Hepatocyte (in vitro differentiated cells): ENCODE data around the gene PARP1.

ENCODE experiments used
- EZH2 ChIP-seq: fragments of 200-600 bp; sonication (generic); IDR thresholded peaks from 2 replicates; pipeline ENCODE4 v1.6.1; 2016; ENCODE audit warnings: antibody characterized with exemption, mild to moderate bottlenecking, borderline replicate concordance
- EZH2phosphoT487 ChIP-seq: fragments of 200-600 bp; sonication (generic); IDR thresholded peaks from one replicate; pipeline ENCODE4 v1.6.1; 2018; ENCODE audit warnings: antibody characterized with exemption, mild to moderate bottlenecking, low read depth, moderate library complexity; ENCODE audit not compliant: unreplicated experiment, severe bottlenecking
- TF ChIP-seq, protein P1 (sequence below): fragments of 200-600 bp; sonication (generic); IDR thresholded peaks from 2 replicates; pipeline ENCODE4 v1.5.1; 2016; ENCODE audit warnings: antibody characterized with exemption, mild to moderate bottlenecking; ENCODE audit not compliant: poor library complexity

DNA sequence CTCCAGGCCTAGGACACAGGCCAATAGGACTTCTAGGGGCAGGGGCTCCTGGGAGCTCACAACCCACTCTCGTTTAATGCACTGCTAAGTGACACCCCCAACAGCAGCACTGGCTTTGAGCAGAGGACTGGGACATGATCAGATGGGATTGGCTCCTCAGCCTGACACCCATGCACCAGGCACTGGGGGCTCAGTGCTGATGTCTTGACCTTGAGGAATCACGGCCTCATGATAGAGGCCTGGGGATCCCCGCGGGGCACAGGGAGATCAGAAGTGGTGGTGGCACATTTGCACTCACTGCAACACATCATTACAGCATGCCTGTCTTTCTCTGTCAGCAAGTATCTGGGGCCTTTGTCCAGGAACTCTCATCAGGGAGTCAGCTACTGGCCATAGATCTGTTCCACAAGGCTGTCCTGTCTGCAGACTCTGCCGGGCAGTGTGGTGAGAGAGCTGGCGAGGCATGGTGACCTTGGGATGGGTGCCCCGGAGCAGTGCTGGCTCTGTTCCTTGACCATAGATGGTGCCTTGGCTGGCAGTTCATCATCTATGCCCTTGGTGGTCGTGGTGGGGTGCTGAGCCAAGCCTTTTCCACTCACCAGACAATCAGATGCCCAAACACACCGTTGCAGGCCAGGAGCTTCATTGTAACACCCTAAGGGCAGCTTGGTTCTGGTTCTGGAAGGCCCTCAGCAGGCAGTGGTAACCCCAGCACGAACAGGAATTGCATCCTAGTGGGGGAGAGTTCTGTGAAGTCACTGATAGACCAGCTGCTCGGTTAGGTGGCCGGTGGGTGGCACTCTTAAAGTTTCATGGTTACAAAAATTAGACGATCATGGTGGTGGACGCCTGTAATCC lies 22.2 kb upstream of the PARP1 start:
- TF ChIP-seq, protein P1, sequence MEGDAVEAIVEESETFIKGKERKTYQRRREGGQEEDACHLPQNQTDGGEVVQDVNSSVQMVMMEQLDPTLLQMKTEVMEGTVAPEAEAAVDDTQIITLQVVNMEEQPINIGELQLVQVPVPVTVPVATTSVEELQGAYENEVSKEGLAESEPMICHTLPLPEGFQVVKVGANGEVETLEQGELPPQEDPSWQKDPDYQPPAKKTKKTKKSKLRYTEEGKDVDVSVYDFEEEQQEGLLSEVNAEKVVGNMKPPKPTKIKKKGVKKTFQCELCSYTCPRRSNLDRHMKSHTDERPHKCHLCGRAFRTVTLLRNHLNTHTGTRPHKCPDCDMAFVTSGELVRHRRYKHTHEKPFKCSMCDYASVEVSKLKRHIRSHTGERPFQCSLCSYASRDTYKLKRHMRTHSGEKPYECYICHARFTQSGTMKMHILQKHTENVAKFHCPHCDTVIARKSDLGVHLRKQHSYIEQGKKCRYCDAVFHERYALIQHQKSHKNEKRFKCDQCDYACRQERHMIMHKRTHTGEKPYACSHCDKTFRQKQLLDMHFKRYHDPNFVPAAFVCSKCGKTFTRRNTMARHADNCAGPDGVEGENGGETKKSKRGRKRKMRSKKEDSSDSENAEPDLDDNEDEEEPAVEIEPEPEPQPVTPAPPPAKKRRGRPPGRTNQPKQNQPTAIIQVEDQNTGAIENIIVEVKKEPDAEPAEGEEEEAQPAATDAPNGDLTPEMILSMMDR: no peak
- TF ChIP-seq EZH2 (no peak), EZH2phosphoT487 (no peak)
